GM12878 (cell line): ENCODE results near the gene PANX2.

Source experiments
- POLR2A ChIP-seq: IDR thresholded peaks from 2 replicates; pipeline ENCODE4 v1.6.1; 2011; ENCODE audit warnings: low read depth, mild to moderate bottlenecking, low read length
- TF ChIP-seq, protein P1 (sequence below): IDR thresholded peaks from 2 replicates; pipeline ENCODE4 v1.6.1; 2012; ENCODE audit warnings: low read depth, low read length, improper control_type of control experiment

DNA sequence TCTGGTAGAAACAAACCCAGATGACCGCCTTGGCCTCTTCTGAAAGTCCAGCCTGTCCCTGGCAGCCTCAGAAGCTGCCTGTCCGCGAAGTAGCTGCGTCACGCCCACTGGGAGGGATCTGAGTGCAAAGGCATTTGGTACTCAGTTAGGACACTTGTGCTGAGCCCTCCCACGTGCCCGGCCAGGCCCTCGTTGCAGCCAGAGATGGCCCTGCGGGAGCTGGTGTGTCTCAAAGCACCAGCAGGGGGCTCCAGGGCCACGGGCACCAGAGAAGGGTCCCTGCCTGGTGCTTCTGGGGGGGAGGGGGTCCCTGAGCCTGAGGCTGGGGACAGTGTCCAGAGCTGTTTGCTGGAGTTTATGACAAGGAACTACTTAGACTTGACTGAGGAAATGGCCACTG, 36.1 kb downstream of the PANX2 start:
- TF ChIP-seq, protein P1, sequence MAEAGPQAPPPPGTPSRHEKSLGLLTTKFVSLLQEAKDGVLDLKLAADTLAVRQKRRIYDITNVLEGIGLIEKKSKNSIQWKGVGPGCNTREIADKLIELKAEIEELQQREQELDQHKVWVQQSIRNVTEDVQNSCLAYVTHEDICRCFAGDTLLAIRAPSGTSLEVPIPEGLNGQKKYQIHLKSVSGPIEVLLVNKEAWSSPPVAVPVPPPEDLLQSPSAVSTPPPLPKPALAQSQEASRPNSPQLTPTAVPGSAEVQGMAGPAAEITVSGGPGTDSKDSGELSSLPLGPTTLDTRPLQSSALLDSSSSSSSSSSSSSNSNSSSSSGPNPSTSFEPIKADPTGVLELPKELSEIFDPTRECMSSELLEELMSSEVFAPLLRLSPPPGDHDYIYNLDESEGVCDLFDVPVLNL: no peak
- no peak for TF ChIP-seq POLR2A
